CD4-positive, alpha-beta T cell treated with Interleukin-6 for 4 hours (primary cell): ENCODE measurements around the gene SAFB.
A peak's percentile ranks its signal among the peaks of the same experiment; 100 is the strongest.
"Not testable (repeated sequence)": the region's sequence is repeated elsewhere in the genome, so short reads cannot be mapped to it uniquely, and the experiment has no call there.

Experiments
- DNase-seq: peaks from one replicate; pipeline ENCODE4 v3.0.0-alpha.2; 2020; ENCODE audit warnings: mixed read lengths

The SAFB gene

DNA sequence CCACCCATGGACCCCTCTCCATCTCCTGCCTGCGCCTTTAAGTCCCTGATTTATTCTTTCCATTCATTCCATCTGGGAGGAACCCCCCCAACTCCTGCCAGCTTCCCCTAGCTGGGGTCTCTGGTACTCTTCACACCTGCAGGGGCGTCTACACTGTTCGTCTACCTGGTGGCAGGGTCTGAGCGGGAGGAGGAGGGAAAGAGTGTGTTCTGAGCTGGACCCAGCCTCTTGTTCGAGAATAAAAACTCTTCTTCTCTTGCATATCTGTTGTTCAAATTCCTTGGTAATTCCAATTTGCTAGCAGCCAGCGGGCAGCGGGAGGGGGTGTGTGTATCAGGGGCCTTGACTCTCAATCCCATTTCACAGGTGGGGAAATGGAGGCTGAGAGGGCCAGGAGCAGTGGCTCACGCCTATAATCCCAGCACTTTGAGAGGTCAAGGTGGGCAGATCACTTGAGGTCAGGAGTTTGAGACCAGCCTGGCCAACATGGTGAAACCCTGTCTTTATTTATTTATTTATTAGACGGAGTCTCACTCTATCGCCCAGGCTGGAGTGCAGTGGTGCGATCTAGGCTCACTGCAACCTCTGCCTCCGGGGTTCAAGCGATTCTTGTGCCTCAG, 65.5 kb downstream of the SAFB start:
- not testable (repeated sequence) for DNase-seq

DNA sequence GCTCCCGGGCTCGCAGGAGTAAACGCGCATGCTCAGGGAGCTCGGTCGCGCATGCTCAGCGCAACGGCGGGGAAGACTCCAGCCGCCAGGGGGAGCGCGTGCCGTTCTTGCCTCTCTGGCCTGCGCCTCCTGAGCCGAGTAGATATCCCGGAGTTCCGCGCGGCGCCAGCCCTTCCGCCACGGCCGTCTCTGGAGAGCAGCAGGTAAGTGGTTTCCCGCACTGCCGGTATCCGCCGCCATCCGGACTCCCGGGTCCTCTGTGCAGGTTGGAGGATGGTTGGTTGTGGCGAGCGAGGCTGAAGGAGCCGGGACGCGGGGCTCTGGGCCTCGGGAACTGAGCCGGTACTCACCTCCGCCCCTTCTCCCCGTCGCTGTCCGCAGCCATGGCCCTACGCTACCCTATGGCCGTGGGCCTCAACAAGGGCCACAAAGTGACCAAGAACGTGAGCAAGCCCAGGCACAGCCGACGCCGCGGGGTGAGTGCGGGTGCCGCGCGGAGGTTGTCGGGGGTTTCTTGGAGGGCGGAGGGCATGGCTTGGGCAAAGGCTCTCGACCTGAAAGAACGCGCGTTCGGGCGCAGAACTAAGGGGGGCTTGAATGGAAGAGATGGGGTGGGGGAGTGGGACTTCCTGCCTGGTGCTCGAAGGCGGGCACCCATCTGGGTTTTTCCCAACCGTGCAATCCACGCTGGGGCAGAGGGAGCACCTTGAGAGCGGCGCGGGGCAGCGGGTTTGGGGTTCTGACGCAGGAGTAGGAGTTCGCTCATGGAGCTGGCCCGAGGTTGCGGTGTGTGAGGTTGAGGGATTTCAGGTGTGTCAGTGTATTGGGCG, 67.5 kb downstream of the SAFB start, which contains the start of gene RPL36:
Gene RPL36 (plus strand): TSS at position 171 of the 830 bp plus-strand sequence. CDS start 213 bp downstream, at position 384.
- DNase-seq: peak; percentile 98

DNA sequence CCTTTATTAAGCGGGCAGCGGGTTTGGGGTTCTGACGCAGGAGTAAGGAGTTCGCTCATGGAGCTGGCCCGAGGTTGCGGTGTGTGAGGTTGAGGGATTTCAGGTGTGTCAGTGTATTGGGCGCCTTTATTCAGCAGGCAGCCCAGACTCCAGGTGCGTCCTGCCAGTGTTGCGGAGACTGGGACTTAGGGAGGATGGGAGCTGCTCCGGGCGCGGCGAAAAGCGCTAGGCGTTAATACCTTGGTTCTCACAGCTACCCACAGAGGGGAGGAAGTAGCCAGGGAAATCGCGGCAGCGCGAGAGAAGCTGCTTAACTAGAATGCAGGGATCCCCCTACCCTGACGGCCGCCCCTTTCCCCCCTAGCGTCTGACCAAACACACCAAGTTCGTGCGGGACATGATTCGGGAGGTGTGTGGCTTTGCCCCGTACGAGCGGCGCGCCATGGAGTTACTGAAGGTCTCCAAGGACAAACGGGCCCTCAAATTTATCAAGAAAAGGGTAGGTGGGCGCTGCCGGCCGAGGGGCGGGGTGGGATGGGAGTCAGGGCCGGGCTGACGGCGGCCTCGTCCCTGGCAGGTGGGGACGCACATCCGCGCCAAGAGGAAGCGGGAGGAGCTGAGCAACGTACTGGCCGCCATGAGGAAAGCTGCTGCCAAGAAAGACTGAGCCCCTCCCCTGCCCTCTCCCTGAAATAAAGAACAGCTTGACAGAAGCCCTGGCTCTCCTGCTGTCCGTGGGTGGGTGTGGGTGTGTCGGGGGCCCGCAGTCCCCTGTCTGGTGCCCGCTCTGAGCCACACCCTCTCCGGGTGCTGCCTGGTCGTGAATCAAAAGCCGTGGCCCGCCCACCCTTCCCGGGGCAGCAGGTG, 68.3 kb downstream of the SAFB start:
- peak; percentile 39 for DNase-seq

DNA sequence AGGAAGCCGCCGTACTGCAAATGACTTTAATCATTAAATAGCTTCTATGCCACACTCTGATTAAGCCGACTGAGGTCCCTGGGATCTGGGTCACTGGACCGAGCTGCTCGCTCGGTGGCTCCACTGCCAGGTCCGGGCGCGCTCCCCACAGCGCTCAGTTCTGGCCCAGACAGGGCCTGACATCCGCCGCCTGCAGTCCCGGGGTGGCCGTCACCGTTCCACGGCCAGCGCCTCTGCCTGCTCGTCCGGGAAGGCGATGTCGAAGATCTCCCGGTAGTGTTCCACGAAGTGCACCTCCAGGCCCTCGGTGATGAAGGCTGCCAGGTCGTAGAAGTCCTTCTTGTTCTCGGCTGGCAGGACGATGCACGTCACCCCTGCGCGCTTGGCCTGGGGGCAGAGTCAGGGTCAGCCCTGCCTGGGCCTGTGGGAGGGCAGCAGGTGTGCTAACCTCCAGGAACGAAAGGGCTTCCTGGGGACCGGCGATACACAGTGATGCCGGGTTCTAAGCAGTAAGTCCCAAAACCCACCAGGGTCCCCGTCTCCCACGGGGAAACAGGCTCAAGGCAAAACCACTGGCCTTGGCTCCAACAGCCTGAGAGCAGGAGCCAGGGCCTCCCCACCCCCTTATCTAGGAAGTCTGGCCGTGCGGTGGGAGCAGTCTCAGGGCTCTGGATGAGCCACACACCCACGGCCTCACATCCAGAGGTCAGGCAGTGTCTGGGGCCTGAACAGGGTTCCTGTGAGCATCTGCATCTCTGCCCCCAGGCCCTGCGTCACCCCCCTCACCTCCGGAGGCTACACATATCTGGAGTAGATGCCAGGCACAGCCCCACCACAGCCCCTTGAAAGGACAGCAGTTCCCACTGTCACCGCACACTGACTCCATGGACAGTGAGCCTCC, 69.2 kb downstream of the SAFB start:
- no peak for DNase-seq

DNA sequence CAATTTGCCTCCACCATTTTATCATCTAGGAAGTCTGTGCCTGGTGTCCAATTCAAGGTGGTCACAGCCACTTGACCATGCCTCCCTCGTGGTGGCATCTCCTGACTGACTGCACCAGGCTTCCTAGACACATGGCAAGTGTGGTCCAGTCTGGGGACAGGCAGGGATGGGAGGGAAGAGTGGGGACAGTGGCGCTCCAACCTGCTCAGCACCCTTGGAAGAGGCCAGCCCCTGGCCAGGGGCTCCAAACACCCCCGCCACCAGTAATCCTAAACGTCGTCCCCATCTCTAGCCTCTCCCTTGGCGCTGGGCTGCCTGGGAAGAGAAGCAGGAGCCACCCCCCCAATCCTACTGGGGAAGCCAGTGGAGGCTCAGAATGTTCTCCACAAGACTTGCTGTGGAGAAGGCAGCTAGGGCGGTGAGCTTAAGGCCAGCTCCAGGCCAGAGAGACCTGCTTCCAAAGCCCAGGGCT, 69.9 kb downstream of the SAFB start:
- DNase-seq: no peak

DNA sequence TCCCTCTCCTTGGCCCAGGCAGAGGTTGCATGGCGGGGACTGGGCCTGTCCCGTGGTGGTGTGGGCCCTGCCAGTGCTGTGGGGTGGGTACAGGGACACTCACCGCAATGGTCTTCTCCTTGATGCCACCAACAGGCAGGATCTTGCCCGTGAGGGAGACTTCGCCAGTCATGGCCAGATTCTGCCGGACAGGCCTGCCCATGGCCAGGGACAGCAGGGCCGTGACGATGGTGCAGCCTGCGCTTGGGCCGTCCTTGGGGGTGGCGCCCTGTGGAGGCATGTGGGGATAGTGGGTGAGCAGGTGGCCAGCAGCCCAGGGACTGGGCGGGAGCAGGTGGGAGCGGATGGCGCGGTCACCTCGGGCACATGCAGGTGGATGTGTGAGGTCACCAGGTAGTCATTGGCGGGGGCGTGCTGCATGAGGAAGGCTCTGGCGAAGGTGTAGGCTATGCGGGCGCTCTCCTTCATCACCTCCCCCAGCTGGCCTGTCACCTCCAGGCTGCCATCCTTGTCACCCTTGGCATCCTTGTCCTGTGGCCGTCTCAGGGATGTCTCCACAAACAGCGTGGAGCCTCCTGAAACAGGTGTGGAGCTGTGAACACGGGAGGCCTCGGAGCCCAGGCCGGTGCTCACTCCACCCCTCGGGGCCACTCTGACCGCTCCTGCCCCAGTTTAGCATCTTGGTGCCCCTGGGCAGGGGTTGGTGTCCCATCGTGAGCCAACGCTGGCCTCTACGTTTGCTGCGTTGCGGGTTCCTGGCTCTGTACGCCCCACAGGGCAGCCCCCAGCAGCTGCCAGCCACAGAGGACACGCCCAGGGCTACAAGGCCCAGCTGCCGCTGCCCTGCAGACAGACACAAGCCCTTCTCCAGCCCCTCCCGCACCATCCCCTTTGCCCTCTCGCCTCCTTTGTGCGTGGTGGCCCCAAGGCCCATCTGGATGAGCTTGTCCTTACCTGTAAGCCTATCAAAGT, 70.6 kb downstream of the SAFB start:
- DNase-seq: no peak

DNA sequence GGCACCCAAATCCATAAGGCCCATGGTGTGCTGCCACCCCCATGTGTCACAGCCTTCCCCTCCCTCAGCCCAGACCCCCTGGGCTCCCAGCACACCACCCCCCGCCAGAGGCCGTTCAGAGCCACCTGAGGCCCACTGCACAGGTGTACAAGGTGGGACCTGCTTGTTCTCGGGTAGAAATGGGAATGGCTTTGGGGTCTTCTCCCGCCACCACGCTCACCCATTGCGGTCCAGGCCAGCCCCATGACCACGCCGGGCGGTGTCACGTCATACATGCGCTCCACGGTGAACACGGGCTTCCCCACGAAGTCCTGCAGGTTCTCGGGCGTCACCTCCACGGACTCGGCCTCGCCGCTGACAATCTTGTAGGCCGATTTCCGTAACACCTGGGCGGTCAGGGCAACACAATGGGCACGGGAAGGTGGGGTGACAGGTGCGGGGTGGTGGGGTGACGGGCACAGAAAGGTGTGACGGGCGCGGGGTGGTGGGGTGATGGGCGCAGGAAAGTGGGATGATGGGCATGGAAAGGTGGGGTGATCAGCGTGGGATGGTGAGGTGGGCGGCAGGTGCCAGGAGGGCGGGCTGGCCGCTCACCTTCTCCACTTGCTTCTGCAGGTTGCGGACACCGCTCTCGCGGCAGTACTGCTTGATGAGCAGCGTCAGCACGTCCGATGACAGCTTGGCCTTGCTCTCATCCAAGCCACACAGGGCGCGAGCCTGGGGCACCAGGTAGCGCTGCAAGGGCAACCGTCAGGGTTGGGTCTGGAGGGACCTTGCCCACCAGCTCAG, 71.5 kb downstream of the SAFB start:
- DNase-seq: no peak

DNA sequence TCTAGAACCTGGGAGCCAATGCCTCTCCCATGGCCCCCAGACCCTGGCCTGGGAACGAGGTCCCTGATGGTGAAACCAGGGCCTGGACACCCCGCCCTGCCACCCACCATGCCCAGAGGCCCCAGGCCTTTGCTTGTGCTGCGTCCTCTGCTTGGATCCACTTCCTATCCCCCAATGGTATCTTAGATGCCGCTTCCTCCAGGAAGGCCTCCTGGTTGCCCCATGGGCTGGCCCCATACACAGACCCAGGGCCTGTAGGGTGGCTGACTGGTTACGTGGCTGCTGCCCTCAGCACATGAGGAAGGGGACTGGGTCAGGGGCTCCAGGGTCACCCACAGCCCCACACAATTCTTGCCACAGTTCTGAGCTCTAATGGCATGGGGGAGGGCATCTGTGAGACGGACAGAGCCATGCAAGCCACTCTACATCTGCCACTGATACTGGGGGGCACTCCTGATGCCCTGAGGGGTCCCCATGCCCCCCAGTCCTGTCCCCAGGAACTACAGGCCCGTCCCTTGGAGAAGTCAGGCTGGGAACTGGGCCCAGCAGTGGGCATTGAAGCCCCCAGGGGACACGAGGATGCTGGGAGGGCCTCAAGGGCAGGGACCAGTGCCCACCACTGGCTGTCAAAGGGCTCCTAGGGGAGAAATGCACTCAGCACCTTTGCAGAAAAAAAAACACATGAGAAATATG, 72.2 kb downstream of the SAFB start:
- DNase-seq: no peak

DNA sequence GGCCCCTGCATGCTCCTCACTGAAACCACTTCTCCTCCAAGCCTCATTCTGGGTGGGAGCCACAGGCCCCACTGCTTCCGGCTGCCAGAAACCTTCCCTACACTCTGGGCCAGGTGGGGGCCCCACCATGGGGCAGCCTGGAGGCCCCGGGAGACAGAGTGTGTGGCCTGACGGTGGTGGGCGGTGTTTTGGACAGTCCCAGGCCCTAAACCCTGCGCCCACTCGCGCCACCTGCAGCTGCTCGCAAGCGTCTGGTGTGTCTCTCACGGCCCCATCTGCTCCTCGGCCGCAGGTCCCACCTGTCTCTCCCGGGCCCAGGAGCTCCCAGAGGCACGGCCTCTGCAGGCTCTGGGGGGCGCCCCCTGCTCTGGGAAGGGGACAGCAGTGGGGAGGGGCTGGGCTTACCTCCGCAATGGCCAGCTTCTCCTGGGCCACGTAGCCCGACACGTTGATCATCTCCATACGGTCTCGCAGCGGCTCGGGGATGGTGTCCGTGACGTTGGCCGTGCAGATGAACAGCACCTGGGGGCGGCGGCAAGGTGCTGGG, 72.8 kb downstream of the SAFB start:
- DNase-seq: no peak

DNA sequence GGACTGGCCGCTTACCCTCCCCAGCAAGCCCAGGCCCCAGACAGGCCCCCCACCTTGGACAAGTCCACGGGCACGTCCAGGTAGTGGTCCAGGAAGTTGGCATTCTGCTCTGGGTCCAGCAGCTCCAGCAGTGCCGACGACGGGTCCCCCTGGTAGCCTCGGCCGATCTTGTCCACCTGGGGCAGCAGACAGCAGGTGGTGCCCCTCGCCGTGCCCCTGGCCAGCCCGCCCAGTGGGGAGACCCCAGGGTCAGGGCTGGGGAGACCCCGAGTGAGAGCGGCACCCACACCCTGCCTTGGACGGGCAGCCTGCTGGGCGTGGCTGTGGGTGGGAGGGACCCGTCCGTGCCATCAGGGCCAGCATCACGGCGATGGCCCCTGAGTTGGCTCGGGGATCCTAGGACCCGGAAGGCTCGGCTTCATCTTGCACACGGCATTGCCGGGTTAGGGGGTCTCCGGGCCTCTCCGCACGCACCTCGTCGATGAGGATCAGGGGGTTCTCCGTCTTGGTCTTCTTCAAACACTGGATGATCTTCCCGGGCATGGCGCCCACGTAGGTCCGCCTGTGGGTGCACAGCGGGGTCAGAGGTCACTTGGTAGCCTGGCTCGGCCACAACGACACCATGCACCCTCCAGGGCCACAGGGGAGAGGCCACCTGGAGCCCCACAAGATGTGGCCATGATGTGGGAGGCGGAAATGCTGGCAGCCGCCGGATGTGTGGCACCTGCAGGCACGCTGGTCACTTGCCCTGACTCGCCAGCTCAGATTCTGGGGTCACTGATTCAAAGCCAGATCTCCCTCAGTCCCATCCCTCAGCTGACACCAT, 73.5 kb downstream of the SAFB start:
- DNase-seq: no peak

DNA sequence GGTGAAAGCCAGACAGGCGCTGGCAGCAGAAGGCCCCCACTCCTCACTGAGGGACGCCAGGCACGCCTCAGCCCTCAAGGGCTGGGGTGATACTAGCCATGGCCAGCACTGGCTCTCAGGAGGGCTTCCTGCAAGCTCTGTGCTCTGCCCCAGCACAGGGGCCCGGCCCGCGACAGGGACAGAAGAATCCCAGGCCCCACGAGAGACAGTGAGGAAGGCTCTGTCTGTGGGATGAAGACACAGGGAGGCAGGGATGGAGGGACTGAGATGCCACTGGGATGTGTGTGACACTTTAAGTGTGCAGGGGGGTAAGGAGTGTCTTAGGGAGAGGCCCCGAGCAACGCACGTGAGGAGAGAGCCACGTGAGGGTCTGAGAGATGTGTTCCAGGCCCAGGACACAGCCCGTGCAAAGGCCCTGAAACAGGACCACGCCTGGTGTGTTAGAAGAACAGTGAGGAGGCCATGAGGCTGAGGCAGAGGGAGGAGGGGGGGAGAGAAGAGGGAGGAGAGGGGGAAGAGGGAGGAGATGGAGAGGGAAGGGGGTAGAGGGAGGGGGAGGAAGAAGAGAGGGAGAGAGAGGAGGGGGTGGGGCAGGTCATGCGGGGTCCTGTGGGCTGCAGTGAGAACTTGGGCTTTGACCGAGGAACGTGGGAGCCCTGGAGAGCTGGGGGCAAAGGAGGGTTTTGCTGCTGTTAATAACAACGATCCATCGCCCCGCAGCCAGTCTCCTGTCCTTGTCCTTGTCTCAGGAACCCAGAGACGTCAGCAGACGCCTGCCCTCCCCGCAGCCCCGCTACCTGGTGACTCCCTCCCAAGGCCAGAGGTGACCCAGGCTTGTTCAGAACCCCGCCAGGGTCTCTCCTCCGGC, 74.4 kb downstream of the SAFB start:
- no peak for DNase-seq

DNA sequence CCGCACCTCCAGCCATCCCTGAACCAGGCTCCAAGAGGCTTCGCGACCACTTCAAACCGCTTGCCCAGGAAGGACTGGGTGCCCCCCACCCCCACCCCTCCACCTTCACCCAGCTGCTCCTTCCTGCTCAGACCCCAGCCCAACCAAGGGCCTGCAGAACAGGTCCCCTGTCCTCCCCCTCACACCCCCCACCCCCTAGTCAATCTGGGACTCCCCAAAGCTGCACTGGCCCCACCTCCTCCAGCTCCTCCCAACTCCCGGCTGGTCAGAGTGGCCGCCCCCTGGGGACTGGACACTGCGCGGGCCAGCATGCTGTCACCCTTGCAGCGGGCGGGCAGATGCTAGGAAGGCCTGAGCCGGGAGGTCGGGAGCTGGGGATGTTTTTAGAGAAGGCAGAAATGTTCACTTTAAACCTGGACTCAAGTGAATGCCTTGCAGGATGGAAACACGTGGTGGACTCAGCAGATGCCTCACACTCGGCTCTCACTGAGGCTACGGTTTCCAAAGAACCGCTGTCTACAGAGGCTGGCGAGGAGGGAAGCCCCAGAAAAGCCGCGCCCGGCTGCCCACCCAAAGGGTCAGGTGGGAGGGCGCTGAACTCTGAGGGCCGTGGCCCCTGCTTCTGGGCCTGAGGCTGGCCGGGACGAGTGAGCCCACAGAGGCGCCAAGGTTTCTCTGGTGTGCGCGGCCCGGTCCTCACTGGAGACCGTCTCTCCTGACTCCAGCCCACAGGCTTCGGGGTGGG, 75.2 kb downstream of the SAFB start:
- no peak for DNase-seq

DNA sequence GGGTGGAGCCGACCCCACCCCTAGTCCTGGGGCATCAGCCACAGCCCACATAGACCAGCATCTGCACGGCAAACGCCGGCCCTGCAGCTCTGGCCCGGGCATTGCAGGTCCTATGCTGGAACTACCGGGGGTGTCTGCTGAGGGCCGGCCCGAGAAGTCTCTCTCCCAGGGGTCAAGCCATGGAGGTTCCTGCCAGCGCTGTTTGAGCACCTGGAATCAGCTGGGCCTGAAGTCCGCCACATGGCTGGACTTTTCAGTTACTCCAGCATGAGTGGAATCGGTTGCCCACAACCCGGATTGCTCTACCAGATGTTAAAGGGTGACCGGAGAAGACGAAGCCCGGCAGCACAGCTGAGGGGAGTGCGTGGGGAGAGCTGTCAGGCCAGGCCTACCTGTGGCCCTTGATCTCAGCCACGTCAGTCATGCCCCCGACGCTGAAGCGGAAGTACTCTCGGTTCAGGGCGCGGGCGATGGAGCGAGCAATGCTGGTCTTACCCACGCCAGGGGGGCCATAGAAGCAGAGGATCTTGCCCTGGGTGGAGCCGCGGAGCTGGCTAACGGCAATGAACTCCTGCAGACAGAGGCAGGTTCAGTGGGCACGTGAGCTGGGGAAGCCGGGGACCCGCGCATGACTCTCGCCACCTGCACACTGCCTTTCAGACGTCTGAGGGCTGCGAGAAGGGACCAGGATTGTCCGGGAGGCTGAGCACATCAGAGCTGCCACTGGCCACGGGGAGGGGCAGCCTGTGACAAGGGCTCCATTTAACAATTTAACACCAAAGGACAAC, 75.9 kb downstream of the SAFB start:
- no peak for DNase-seq

DNA sequence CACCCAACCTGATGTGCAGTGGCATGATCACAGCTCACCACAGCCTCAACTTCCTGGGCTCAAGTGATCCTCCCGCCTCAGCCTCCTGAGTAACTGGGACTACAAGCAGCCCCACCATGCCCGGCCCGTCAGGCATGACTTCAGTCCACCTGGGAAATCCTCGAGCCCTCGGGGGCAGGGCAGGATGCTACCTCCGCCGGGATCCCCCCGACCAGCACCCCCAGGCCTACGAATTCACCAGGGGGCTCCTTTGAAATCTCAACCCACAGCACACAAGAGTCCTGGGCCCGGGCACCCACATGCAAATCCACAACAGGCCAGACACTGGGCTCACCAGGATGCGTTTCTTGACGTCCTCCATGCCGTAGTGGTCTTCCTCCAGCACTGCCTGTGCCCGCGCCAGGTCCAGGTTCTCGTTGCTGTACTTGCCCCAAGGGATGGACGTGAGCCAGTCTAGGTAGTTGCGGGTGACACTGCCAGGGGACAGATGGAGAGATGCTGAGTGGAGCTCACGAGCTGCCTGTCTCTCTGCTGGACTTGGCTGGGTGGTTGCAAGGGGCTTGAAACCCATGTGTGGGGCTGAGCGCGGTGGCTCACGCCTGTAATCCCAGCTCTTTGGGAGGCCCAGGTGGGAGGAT, 77.7 kb downstream of the SAFB start:
- DNase-seq: no peak

DNA sequence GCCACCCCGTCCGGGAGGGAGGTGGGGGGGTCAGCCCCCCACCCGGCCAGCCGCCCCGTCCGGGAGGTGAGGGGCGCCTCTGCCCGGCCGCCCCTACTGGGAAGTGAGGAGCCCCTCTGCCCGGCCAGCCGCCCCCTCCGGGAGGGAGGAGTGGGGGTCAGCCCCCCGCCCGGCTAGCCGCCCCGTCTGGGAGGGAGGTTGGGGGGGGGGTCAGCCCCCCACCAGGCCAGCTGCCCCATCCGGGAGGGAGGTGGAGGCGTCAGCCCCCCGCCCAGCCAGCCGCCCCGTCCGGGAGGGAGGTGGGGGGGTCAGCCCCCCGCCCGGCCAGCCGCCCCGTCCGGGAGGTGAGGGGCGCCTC, 79.1 kb downstream of the SAFB start:
- not testable (repeated sequence) for DNase-seq
